GM12878 (cell line): Measurements from ENCODE around the gene BRDT.

Experiments used
- CBX5 ChIP-seq: sonication (generic); IDR thresholded peaks from 2 replicates; pipeline ENCODE4 v1.6.1; 2016; ENCODE audit warnings: low read depth, moderate library complexity, mild to moderate bottlenecking, inconsistent platforms
- CTCF ChIP-seq, 3 experiments: IDR thresholded peaks in 2 of 3; conservative IDR thresholded peaks in 1 of 3; 2 replicates each; pipeline ENCODE4 v1.5.1; 2011; ENCODE audit warnings: low read depth in 3 of 3, low read length in 3 of 3, mild to moderate bottlenecking in 3 of 3, control low read depth in 2 of 3, moderate library complexity in 2 of 3, inconsistent platforms in 1 of 3, mixed read lengths in 1 of 3; ENCODE audit not compliant: control insufficient read depth in 2 of 3, insufficient read depth in 1 of 3; ENCODE audit errors: extremely low read depth in 1 of 3
- EP300 ChIP-seq, 2 experiments: fragments of 150-350 bp in 1 of 2; IDR thresholded peaks; 2 replicates each; pipeline ENCODE4 v1.6.1; 2011 to 2012; ENCODE audit warnings: low read depth in 2 of 2, low read length in 2 of 2, borderline replicate concordance in 1 of 2, improper control_type of control experiment in 1 of 2, inconsistent platforms in 1 of 2; ENCODE audit not compliant: control insufficient read depth in 1 of 2
- EZH2 ChIP-seq: IDR thresholded peaks from 2 replicates; pipeline ENCODE4 v1.6.1; 2012; ENCODE audit warnings: low read depth, mild to moderate bottlenecking, control low read depth, inconsistent platforms, low read length, borderline replicate concordance; ENCODE audit not compliant: control insufficient read depth
- HDAC2 ChIP-seq: fragments of 200-600 bp; sonication (generic); IDR thresholded peaks from 2 replicates; pipeline ENCODE4 v1.6.1; 2017
- NR2C1 ChIP-seq: fragments of 450-650 bp; IDR thresholded peaks from 2 replicates; pipeline ENCODE4 v1.6.1; 2017; ENCODE audit warnings: antibody characterized with exemption, mild to moderate bottlenecking, moderate library complexity
- PML ChIP-seq: IDR thresholded peaks from 2 replicates; pipeline ENCODE4 v1.6.1; 2012; ENCODE audit warnings: low read length, inconsistent platforms
- POLR2A ChIP-seq: IDR thresholded peaks from 2 replicates; pipeline ENCODE4 v1.6.1; 2011; ENCODE audit warnings: low read depth, mild to moderate bottlenecking, low read length
- POLR2AphosphoS5 ChIP-seq: IDR thresholded peaks from 2 replicates; pipeline ENCODE4 v1.6.1; 2011; ENCODE audit warnings: mild to moderate bottlenecking, low read length, inconsistent platforms
- RFX5 ChIP-seq: IDR thresholded peaks from 2 replicates; pipeline ENCODE4 v1.6.1; 2011; ENCODE audit warnings: low read depth, low read length, improper control_type of control experiment
- SRF ChIP-seq, 2 experiments: IDR thresholded peaks; 2 replicates each; pipeline ENCODE4 v1.6.1; 2011; ENCODE audit warnings: low read depth in 2 of 2, low read length in 2 of 2, mild to moderate bottlenecking in 1 of 2, moderate library complexity in 1 of 2
- USF1 ChIP-seq: IDR thresholded peaks from 2 replicates; pipeline ENCODE4 v1.6.1; 2011; ENCODE audit warnings: borderline replicate concordance, low read depth, mild to moderate bottlenecking, moderate library complexity, mixed read lengths, low read length; ENCODE audit not compliant: insufficient read depth; ENCODE audit errors: extremely low read length
- ZNF24 ChIP-seq: fragments of 450-650 bp; IDR thresholded peaks from 2 replicates; pipeline ENCODE4 v1.6.1; 2017; ENCODE audit warnings: antibody characterized with exemption, mild to moderate bottlenecking
- TF ChIP-seq, protein P1 (sequence below): IDR thresholded peaks from 2 replicates; pipeline ENCODE4 v1.6.1; 2012; ENCODE audit warnings: low read depth, low read length, improper control_type of control experiment

GRCh38 chr1:91928026-91928425 lies 21.2 kb upstream of the BRDT start:
- TF ChIP-seq EZH2 (no peak), CTCF (IDR thresholded peaks at IDR 0.05 in 2 of 3, conservative IDR thresholded peaks at IDR 0.05 in 1 of 3; ENCODE audit: control insufficient read depth in 2 of 3, extremely low read depth in 1 of 3, insufficient read depth in 1 of 3, low read depth in 3 of 3, low read length in 3 of 3) (no peak), USF1 (no peak), CBX5 (no peak), POLR2AphosphoS5 (no peak), HDAC2 (no peak), SRF (IDR thresholded peaks at IDR 0.05; ENCODE audit: low read depth in 2 of 2, low read length in 2 of 2) (no peak), POLR2A (no peak), ZNF24 (no peak), NR2C1 (no peak), PML (no peak), RFX5 (no peak), EP300 (IDR thresholded peaks at IDR 0.05; ENCODE audit: borderline replicate concordance in 1 of 2, control insufficient read depth in 1 of 2, low read depth in 2 of 2, low read length in 2 of 2) (no peak)
- TF ChIP-seq, protein P1, sequence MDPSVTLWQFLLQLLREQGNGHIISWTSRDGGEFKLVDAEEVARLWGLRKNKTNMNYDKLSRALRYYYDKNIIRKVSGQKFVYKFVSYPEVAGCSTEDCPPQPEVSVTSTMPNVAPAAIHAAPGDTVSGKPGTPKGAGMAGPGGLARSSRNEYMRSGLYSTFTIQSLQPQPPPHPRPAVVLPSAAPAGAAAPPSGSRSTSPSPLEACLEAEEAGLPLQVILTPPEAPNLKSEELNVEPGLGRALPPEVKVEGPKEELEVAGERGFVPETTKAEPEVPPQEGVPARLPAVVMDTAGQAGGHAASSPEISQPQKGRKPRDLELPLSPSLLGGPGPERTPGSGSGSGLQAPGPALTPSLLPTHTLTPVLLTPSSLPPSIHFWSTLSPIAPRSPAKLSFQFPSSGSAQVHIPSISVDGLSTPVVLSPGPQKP = no peak
